H1 (cell line): ENCODE measurements around the gene ABHD2. TPM values are rescaled to one million over a fixed set of nuclear protein-coding genes. Genes with fewer than 3 reads are reported as not detected.

Experiments
- CHD1 ChIP-seq: IDR thresholded peaks from 2 replicates; pipeline ENCODE4 v1.6.1; 2012; ENCODE audit warnings: low read depth, low read length, improper control_type of control experiment
- EP300 ChIP-seq, 2 experiments: IDR thresholded peaks; 1 replicate in 1 of 2; 2 replicates in 1 of 2; pipeline ENCODE4 v1.6.1; 2011 to 2012; ENCODE audit warnings: low read depth in 2 of 2, low read length in 2 of 2, mild to moderate bottlenecking in 2 of 2, borderline replicate concordance in 1 of 2, inconsistent platforms in 1 of 2, moderate library complexity in 1 of 2
- FOSL1 ChIP-seq: IDR thresholded peaks from 2 replicates; pipeline ENCODE4 v1.6.1; 2011; ENCODE audit warnings: mild to moderate bottlenecking, low read depth, low read length, moderate library complexity; ENCODE audit not compliant: insufficient read depth
- POLR2A ChIP-seq, 2 experiments: IDR thresholded peaks; 1 replicate in 1 of 2; 2 replicates in 1 of 2; pipeline ENCODE4 v1.6.1; 2011; ENCODE audit warnings: low read depth in 2 of 2, low read length in 2 of 2, mild to moderate bottlenecking in 2 of 2; ENCODE audit errors: control extremely low read depth in 1 of 2
- RFX5 ChIP-seq: IDR thresholded peaks from 2 replicates; pipeline ENCODE4 v1.6.1; 2011; ENCODE audit warnings: low read depth, low read length, improper control_type of control experiment, borderline replicate concordance
- RNF2 ChIP-seq: fragments of 200-900, 300-1000 bp; sonication (generic); IDR thresholded peaks from 2 replicates; pipeline ENCODE4 v1.7.1; 2016; ENCODE audit warnings: borderline replicate concordance, low read depth, mild to moderate bottlenecking, antibody characterized with exemption, low read length; ENCODE audit not compliant: poor library complexity, severe bottlenecking; ENCODE audit errors: missing control alignments
- TAF1 ChIP-seq: IDR thresholded peaks from 2 replicates; pipeline ENCODE4 v1.6.1; 2011; ENCODE audit warnings: mild to moderate bottlenecking, low read depth, low read length
- TCF12 ChIP-seq: IDR thresholded peaks from 2 replicates; pipeline ENCODE4 v1.6.1; 2011; ENCODE audit warnings: low read depth, mild to moderate bottlenecking, low read length
- polyA plus RNA-seq, 7 experiments: library from polyadenylated mRNA; depleted of rRNA in 3 of 7; stranded (reverse) in 5 of 7; unstranded in 2 of 7; fragments of >200 nt in 5 of 7; fragments of 200-250 nt in 2 of 7; gene quantifications; 1 replicate in 5 of 7; 2 replicates in 1 of 7; 4 replicates in 1 of 7; pipeline versions ENCODE4 v1.2.1 to v1.2.3, GENCODE V29; 2011 to 2013; ENCODE audit warnings: missing spikeins in 2 of 7, mixed read lengths in 2 of 7
- total RNA-seq: library from RNA; stranded (reverse); fragmentation: NEBNext Ultra II Directional; extraction: Animal tissue kit (Norgen Biotek cat#: 25700); gene quantifications from 2 replicates; pipeline ENCODE4 v1.2.1, GENCODE V29; 2021

Gene ABHD2
- total and polyA plus RNA-seq, 2 of the 8 experiments (the other 6 are each of a cell fraction or from before 2014, with no cell fraction given), result 9.1 to 23.7 TPM

DNA sequence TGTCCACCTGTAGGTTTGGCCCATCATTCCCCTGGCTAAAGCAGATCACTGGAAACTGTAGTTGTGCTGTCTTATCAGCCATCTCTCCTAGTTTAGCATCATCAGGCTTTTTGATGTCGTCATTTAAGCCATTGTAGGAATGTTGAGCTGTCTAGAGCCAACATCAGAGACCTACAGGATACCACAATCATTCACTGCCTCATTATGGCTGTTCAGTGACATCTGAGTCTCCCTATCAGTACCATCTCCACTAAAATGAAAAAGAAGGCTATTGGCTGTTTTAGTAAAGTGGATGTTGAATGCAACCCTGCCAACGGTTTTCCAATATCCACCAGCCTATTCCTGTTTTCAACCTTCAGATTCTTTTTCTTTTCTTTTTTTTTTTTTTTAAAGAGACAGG lies 103.9 kb downstream of the ABHD2 start (continued):
- TF ChIP-seq RNF2 (no peak), FOSL1 (no peak), TAF1 (no peak), EP300 (IDR thresholded peaks at IDR 0.05; ENCODE audit: borderline replicate concordance in 1 of 2, low read depth in 2 of 2, low read length in 2 of 2) (no peak), RFX5 (no peak), CHD1 (no peak), POLR2A (IDR thresholded peaks at IDR 0.05; ENCODE audit: control extremely low read depth in 1 of 2, low read depth in 2 of 2, low read length in 2 of 2) (no peak), TCF12 (no peak)
- TF ChIP-seq, all 59 proteins: peak for 0
